GM21515 (cell line): ENCODE results near the gene IFITM1.
"Not testable (repeated sequence)": the region's sequence is repeated elsewhere in the genome, so short reads cannot be mapped to it uniquely, and the experiment has no call there.

Source experiments
- ATAC-seq: cut with Tn5 transposase; IDR thresholded peaks from one replicate; pipeline ENCODE4 v1.9.1; 2021; ENCODE audit not compliant: unreplicated experiment

The IFITM1 gene

DNA sequence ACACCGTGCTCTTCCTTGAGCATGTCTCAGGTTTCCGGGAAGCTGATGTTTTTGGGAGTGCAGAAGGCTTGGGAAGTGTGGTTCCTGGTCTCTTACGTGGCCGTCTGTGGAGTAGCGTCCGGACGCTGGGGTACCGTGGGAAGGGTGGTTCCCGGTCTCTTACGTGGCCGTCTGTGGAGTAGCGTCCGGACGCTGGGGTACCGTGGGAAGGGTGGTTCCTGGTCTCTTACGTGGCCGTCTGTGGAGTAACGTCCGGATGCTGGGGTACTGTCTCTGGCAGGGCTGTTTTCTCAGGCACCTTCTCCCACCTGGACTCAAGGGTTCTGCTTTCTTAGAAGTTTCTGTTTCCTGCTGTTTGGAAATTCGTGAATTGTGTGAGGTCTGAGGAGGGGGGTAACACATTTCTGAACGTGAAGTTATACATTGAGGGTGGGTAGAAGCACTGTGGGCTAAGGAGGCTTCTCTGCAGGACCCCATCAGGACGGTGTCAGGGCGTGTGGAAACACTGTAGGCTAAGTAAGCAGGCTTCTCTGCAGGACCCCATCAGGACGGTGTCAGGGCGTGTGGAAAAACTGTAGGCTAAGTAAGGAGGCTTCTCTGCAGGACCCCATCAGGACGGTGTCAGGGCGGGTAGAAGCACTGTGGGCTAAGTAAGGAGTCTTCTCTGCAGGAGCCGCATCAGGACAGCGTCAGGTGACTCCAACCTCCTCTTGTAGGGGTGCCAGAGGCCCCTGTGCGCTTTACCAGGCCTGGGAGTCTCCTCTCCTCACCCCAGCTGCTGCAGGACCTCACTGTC, 12.2 kb downstream of the IFITM1 start:
- no peak for ATAC-seq

DNA sequence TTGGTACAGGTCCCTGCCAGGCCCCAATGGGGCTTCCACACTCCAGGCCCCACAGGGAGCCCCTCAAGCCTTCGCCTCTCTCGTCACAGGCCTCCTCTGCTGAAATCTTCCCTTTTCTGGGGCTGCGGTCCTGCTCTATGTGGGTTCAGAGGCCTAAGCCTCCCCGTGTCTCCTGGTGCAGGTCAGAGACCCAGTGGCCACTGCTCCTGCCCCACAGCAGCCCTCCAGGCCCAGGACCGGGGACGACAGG, 12.7 kb downstream of the IFITM1 start:
- ATAC-seq, result no peak

DNA sequence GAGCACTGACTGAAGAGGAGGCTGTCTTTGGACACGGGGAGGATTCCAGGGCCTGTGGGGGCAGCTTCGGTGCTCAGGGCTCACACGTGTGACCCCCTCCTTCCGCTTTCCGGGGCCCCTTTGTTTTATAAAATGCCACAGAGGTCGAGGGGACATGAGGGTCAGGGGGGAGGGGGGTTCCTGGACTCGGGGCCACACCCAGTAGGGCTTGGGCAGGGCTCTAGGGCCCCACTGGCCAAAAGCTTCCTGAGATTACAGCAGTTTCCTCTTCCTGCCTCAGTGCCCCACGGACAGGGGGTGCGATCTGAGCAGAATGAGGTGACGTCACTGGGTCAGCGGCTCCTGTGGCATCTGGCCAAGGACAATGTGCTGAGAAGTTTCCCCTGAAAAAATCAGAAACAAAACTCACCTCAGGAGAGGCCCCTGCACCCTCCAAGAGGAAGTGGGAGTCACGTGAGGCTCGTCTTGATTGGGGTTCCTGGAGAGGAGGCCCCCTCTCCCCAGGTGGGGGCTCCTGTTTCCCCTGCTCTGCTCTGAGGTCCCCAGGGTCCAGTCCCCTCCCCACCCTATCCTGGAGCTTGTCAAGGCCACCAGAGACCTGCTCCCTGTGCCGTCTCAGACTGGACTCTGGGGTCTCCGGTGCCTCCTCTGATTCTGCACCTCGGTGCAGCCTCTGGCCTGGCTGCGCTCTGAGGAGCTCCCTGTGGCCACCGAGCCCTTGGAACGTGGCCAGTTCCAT, 13.2 kb downstream of the IFITM1 start:
- ATAC-seq, result peak; percentile 55

DNA sequence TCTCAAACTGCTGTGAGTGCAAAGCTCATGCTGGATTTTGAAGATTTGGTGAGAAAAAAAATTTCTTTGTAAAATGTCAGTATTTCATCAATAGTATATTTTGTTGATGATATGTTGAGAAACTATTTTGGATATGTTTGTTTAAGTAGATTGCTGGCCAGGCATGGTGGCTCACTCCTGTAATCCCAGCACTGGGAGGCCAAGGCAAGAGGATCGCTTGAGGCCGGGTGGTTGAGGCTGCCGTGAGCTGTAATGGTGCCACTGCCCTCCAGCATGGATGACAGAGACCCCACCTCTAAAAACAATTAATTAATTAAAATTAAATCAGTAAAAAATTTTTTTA, 13.7 kb downstream of the IFITM1 start:
- ATAC-seq, result no peak

DNA sequence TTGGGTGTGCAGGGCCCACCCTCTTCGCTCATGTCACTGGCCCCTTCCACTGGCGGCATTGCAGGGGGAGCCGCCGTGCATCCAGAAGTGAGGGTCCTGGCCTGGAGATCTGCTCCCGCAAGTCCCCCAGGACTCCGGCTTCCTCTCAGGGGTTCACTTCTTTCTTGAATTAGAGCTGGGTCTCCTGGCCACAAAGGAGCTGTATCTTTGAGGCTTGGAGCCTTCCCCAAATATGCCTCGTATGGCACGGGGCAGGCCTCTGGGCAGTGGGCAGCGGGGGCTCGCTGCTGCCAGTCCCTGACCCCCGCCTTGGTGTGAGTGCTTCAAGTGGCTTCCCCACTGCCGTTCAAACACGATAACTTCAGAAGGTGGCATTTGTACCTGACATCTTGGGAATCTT, 14.2 kb downstream of the IFITM1 start:
- no peak for ATAC-seq

DNA sequence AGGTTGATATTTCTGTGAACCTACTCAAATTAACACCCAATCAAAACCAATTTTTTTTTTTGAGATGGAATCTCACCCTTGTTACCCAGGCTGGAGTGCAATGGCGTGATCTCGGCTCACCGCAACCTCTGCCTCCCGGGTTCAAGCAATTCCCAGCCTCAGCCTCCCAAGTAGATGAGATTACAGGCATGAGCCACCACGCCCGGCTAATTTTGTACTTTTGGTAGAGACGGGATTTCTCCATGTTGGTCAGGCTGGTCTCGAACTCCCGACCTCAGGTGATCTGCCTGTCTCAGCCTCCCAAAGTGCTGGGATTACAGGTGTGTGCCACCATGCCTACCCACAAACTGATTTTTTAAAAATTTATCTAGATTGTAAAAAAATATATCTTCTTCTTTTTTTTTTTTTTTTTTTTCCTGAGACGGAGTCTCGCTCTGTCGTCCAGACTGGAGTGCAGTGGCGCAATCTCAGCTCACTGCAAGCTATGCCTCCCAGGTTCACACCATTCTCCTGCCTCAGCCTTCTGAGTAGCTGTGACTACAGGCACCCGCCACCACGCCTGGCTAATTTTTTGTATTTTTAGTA, 14.8 kb downstream of the IFITM1 start:
- not testable (repeated sequence) for ATAC-seq

DNA sequence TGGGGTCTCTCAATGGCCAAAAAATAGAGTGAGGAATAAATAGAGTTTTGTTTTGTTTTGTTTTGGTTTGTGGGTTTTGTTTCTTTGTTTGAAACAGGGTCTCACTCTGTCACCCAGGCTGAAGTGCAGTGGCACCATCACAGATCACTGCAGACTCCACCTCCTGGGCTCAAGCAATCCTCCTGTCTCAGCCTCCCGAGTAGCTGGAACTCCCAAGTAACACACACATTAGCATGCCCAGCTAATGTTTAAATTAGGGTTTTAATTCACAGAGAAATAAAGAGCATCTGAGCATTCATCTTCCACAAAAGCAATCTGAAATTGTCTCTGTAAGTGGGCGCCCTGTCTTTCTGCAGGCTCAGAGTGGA, 16.0 kb downstream of the IFITM1 start:
- ATAC-seq, result no peak

DNA sequence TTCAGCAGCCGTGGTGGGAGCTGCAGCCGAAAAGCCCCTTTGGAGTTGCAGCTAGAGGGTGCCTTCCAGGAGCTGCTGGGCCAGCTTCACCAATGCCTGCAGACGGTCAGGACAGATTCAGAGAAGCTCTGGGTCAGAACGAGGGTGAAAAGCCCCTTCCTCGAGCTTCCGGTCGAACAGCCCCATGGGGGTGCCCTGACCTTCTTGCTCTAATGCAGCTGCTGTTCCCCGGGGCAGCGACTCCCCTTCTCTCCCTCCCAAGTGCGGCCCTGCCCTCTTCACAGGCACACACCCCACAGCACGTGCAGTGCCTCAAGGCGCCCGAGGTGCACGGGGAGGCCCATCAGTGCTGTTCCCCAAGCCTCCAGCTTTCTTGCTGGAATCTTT, 16.5 kb downstream of the IFITM1 start:
- ATAC-seq, result no peak

DNA sequence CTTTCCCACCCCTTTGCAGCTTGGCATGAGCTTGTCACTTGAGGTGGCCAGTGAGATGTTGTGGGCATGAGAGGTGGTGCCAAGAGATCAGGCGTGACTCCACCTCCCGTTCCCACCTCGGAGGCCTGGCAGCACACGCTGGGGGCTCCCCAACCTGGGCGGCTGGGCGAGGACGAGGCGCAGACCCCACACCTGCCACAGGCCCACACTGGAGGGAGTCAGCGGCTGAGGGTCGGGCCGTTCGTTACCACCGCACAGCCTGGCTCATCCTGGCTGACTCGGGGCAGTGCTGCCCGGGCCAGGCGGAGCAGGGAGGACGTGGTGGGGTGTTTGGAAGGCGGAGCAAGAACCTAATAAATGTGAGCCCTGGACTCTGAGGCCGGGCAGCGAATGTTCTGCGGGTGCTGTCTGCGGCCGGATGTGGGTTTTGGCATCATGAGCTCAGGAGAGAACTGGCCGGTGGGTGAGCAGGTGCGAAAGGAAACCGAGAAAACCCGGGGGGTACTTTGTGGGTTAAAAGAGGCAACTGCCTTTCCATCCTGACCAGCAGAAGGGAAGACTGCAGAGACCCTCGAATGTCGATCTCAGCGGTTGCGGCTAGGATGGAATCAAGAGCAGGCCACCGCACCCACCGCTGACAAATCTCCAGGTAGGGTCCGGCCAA, 17.0 kb downstream of the IFITM1 start:
- no peak for ATAC-seq

DNA sequence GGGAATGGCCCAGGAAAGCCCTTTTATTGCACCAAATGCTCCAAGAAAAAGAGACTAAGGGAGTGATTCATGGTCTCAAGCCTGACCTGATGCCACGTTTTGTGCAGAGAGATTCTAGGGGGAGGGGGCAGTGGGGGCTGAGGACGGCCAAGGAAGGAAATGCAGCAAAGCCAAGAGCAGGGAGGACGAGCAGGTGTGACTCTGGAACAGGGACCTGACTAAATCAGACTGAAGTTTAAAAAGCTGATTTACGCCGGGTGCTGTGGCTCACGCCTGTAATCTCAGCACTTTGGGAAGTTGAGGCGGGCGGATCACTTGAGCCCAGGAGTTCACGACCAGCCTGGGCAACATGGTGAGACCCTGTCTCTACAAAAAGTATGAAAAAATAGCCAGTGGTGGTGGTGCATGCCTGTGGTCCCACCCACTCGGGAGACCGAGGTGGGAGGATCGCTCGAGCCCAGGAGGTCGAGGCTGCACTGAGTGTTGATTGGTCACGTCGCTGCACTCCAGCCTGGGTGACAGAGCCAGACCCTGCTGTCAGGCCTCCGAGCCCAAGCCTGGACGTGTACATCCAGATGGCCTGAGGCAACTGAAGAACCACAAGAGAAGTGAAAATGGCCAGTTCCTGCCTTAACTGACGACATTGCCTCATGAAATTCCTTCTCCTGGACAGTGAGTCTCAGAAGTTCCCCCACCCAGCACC, 17.7 kb downstream of the IFITM1 start:
- ATAC-seq, result no peak

DNA sequence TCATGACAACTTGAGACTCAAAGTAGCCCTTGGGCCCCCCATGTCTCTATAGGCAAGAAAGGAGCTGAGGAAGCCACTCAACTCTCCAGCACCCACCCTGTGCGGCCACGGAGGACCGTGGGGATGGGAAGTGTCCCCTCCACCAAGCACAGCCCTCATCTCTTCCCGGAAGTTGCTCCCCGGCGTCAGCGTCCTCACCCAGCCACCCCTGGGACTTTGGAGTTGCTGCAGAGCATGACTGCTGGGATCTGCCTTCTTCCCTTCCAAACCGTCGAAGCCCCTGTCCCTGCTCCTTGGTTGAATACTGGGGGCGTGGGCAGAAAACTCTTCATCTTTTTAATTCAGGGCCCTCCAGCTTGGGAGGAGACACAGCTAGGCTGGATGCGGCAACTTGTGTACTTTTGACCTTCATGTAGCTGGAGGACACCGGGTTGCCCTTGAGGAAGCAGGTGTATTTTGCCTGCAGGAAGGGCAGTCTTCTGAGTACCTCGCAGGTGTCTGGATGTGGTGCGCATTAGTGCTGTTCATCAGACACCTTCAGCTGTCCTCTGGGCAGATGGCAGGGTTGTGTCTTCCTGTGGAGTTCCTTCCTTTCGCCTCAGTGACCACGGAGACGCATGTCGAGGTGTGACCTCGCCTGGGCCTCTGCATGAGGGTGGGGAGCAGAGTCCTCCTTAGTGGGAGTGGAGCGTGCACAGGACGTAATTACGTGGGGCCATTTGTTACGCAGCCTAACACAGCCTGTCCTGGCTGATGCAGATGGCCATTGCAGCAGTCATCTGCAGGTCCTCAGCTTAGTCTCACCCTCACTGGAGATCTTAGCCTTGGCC, 19.0 kb downstream of the IFITM1 start:
- ATAC-seq, result no peak

DNA sequence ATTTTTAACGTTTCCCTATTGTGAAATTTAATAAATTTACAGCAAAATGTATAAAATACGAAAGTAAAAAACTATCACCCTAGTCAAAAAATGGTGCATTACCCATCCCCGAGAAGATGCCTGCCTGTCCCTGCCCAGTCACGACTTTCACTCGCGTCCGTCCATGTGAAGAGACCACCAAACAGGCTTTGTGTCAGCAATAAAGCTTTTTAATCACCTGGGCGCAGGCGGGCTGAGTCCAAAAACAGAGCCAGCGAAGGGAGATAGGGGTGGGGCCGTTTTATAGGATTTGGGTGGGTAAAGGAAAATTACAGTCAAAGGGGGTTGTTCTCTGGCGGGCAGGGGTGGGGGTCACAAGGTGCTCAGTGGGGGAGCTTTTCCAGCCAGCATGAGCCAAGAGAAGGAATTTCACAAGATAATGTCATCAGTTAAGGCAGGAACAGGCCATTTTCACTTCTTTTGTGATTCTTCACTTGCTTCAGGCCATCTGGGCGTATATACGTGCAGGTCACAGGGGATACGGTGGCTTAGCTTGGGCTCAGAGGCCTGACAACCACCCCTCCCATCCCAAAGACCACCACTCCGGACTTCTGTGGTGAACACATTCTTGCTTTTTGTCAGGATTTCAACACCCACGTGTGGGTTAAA, 19.9 kb downstream of the IFITM1 start:
- ATAC-seq, result not testable (repeated sequence)

DNA sequence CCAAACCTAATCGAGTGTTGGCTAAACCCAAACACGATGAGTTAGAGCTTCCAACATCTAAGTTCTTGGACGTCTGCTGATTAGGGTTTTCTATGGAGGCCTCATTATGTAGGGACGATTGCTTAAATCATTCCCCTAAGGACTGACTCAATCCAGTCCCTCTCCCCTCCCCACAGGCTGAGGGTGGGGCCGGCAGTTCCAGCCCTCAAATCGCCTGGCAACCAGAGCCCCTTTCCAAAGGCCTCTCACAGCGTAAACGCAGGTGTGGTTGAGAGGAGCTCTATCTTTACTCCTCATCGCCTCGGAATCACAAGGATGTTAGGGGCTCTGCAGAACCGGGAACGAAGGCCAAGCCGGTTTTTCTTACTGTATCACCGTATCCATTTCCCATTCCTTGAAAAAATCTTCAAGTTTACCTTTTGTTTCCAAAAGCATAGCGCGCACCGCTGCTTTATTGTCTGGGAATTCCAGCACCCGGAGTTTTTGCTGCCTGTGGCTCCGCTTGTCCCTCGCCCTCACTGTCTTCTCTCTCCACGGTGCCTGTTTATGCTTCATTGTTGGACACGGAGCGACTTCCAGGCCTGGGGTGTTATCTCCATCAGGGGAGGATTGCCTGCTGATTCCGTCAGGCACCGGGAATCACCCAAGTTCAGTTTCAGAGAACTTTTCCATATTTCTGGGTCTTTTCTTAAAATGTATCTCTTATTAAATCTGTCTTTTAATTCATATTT, 20.6 kb downstream of the IFITM1 start:
- ATAC-seq, result no peak

DNA sequence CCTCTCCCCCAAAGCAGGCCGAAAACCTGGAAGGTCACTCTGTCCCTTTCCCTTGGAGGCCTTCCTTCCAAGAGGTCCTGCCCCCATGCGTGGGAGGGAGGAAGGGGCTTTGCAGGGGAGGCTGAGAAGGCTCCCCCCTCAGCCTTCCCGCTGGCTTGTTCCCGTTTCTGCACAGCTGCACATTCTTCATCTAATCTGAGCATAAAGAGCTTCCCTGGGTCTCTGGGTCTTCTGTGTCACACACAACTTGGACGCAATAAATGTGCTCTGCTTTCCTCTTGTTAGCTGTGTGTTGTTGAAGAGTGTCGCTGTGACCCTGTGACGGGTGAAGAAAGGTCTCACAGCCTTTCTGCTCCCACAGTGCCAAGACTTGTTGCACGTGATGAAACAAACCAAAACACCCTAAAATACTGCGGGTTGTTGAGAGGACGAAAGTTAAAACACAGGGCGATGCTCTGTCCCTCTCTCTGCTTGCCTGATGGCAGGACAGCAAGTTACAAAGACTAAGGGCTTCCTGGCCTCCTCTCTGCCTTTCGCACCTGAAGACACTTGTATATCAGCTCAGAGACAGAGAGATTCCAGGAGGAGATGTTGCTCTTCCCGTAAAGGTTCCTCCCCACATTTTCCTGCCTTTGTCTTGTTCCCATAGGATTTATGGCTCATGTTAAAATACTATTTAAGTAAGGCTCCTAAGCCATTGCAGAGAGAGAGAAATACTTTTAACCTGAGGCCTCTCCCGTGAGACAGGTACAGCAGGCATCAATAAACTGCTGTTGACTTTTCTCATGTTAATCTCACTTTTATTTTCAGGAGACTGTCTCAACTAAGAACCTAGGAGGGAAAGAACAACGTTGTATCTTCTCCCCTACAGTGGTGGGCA, 22.2 kb downstream of the IFITM1 start:
- ATAC-seq, result no peak

DNA sequence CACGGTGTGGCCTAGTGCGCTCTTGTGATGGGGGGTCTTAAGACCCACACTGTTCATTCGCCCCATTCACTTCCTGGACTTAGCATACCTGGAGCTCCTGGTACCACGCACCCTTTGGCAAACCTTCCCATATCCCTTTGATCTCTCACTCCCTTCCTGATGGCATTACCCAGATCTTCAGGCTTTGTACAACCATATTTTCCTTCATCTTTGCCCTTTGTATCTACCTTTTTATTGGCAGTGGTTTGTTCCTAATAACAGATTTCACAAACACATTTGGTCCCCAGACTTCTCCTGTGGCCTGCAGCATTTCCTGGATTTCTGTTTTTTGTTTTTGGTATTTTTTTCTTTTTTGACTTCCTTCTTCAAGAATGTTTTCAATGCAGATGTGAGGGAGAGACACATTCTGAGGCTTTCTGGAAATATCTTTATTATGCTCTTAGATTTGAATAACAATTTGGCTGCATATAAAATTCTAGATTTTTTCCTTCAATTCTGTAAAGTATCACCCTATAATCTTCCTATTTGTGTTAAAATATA, 22.9 kb downstream of the IFITM1 start:
- no peak for ATAC-seq

DNA sequence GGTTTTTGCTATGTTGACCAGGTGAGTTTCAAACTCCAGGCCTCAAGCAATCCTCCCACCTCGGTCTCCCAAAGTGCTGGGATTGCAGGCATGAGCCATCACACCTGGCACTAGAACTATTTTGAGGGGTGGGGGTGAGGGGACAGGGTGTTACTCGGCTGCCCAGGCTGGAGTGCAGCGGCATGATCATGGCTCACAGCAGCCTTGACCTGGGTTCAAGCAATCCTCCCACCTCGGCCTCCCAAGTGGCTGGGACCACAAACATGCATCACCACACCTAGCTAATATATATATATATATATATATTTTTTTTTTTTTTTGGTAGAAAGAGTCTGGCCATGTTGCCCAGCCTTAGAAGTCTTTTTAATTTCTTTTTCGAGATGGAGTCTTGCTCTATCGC, 23.9 kb downstream of the IFITM1 start:
- no peak for ATAC-seq

DNA sequence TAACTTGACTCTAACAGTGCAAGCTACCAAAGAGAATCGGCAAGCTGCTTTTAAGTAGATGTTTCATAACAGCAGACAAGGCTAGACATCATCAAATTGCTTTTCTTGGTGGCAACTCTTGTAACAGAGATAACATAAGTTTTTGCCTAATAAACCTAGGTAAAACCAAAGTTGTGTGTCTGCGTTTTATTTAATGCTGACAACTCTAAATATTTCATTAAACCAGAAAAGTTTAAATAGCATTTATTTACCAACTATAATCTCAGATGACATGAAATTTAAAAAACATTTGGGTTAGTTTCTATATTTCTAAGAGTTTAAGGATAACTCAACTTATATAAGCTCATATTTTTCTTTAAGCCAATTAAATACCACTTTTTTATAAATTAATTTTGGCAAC, 26.1 kb downstream of the IFITM1 start:
- ATAC-seq, result no peak
